GM12875 (cell line): ENCODE measurements around the gene USP2.

Experiments
- H3K4me3 ChIP-seq: one replicate; pipeline ENCODE4 v1.5.1; 2011; ENCODE audit warnings: low read depth, low read length, control low read depth
- TF ChIP-seq, protein P1 (sequence below): IDR thresholded peaks from 2 replicates; pipeline ENCODE4 v1.5.1; 2011; ENCODE audit warnings: low read depth, mild to moderate bottlenecking, control low read depth, inconsistent platforms, low read length, moderate library complexity, borderline replicate concordance; ENCODE audit not compliant: insufficient read depth

USP2 gene

DNA sequence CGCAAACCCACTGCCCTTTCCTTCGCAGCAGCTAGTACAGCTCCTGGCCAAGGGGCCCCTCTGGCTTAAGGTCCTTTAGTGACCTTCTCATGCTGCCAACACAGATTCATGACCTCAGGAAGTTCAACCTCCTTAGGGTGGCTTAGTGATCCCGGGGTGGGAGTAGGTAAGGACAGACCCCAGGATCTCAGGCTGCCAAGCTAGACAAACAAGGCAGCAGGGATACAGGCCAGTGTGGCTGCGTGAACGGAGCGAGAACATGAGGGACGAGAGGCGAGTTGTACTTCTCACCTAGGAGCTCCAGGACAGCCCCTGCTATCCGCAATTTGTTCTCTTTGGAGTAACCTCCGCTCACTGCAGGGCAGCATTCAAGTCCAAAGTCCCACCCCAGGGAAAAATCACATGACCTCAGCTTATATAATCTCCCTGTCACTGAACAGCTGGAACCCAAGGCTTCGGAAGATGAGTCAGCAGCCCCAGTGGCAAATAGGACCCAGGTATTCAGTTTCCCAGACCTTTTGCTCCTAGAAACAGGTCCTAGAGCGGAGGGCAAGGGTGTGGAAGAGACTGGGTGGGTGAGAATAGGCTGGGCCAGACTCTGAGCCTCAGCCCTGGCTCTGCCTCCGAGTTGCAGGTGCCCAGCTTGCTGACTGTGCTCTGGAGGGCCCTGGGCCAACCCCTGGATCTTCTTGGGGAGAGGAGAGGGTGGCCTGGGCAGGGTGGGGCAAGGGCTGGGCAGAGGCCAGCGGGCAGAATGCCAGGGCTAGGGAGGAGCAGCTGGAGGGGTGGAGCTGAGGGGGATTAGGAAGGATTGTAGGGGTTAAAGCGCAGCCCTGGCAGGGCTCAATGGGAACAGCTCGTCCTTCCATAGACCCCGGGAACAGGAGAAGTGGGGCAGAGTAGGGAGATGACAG, 13.1 kb downstream of the USP2 start:
- no peak overlapping the region for H3K4me3 ChIP-seq
- TF ChIP-seq, protein P1, sequence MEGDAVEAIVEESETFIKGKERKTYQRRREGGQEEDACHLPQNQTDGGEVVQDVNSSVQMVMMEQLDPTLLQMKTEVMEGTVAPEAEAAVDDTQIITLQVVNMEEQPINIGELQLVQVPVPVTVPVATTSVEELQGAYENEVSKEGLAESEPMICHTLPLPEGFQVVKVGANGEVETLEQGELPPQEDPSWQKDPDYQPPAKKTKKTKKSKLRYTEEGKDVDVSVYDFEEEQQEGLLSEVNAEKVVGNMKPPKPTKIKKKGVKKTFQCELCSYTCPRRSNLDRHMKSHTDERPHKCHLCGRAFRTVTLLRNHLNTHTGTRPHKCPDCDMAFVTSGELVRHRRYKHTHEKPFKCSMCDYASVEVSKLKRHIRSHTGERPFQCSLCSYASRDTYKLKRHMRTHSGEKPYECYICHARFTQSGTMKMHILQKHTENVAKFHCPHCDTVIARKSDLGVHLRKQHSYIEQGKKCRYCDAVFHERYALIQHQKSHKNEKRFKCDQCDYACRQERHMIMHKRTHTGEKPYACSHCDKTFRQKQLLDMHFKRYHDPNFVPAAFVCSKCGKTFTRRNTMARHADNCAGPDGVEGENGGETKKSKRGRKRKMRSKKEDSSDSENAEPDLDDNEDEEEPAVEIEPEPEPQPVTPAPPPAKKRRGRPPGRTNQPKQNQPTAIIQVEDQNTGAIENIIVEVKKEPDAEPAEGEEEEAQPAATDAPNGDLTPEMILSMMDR = no peak

DNA sequence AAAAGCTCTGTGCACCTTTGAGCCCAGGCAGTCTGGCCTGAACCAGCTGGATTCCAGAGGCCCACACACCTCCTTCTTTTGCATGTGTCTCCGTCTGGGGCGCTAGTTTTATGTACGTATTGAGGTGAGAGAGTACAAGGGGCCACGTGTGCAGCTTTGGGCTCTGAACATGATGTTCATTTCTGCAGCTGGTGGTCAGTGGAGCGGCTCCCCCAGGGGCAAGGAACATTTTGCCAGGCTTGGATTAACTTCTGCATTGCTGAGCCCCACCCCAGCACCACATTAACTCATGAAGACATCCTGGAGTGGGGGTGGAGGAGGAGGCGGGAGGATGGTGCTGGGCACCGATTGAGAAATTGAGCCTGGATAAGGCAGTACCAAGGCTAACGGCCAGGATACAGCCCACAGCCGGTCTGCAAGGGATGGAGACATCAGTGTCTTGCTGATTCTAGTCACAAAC, 13.8 kb downstream of the USP2 start:
- H3K4me3 ChIP-seq = no peak overlapping the region
- TF ChIP-seq, protein P1 = no peak

GRCh38 chr11:119366690-119367620, 14.5 kb downstream of the USP2 start:
- TF ChIP-seq, protein P1 = no peak
- no peak overlapping the region for H3K4me3 ChIP-seq

GRCh38 chr11:119365071-119365591, 16.4 kb downstream of the USP2 start:
- TF ChIP-seq, protein P1 = no peak
- H3K4me3 ChIP-seq = no peak overlapping the region

DNA sequence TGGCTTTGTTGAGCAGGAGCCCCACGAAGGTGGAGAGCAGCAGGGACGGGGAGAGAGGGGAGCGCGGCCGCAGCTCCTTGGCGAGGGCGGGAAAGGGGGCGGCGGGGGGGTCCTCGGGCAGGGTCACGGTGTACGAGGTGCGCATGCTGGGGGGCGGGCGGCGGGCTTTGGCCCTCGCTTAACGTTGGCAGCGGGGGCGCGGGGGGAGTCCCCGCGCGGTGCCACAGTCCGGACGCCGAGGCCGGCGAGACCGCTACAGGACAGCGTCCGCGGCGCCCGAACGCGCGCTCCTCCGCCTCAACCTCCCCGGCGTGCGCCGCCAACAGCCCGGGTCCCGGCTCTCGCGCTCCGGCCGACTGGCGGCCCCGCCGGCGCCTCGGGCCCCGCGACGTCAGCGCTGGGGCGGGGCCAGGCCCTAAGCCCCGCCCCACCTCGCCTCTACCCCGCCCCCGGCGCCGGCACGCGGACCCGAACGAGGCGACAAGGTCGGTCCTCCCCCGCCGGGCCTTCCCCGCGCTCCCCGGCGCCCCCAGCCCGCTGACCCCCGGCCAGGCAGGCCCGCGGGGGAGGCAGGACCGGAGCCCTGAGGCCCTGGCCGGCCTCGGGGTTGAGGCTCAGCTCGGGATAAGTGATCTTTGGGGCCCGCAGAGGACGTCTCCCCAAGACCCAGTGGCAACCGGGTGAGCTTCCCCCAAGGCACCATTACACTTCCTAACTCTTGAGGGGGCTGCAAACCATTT, 17.5 kb downstream of the USP2 start:
- H3K4me3 ChIP-seq = no peak overlapping the region

More for the DNA sequence above, 17.5 kb downstream of the USP2 start:
- TF ChIP-seq, protein P1 = no peak
